ENCODE results near the gene NAPA. TPM values are rescaled to one million over a fixed set of nuclear protein-coding genes. Genes with fewer than 3 reads are reported as not detected.

Gene NAPA
- total RNA-seq, 1 experiment from 2014 or later: 158 TPM

GRCh38 chr19:47494211-47494547, 20.7 kb downstream of the NAPA start:
- H3K4me1 Mint-ChIP-seq (ENCODE audit: low read depth, unreplicated experiment): no peaks in the 10 kb centered on the region
- no peaks in the 10 kb centered on the region for H3K9me3 Mint-ChIP-seq (ENCODE audit: low read depth, unreplicated experiment)
- no peaks in the 10 kb centered on the region for H3K27me3 Mint-ChIP-seq (ENCODE audit: unreplicated experiment)
- DNase-seq: no peak
- intact Hi-C loops (cut with micrococcal nuclease; ENCODE audit: unreplicated experiment): no loop called here
- H3K27ac Mint-ChIP-seq (ENCODE audit: unreplicated experiment): no peak overlapping the region
- peaks cover 53% of the 10 kb centered on the region for H3K36me3 Mint-ChIP-seq (ENCODE audit: insufficient read depth, unreplicated experiment)
- no peak overlapping the region for H3K4me3 Mint-ChIP-seq (ENCODE audit: low read depth, unreplicated experiment)
- no TSS peak for BruUV-seq (replicated peaks)
- CTCF ChIA-PET: interaction anchor here (0.6 kb wide), 1 partner anchor 160 kb away, joined by 3 read pairs; no protein-coding TSS in a partner anchor
- TF ChIP-seq CTCF (IDR thresholded peaks at IDR 0.05; ENCODE audit: unreplicated experiment): no peak

GRCh38 chr19:47493378-47494210, 21.3 kb downstream of the NAPA start:
- no peaks in the 10 kb centered on the region for H3K9me3 Mint-ChIP-seq (ENCODE audit: low read depth, unreplicated experiment)
- no peaks in the 10 kb centered on the region for H3K4me1 Mint-ChIP-seq (ENCODE audit: low read depth, unreplicated experiment)
- TF ChIP-seq CTCF (IDR thresholded peaks at IDR 0.05; ENCODE audit: unreplicated experiment): no peak
- no peak for DNase-seq
- BruUV-seq (replicated peaks): no TSS peak
- CTCF ChIA-PET: no interaction called here
- H3K27ac Mint-ChIP-seq (ENCODE audit: unreplicated experiment): no peak overlapping the region
- H3K27me3 Mint-ChIP-seq (ENCODE audit: unreplicated experiment): no peaks in the 10 kb centered on the region
- intact Hi-C loops (cut with micrococcal nuclease; ENCODE audit: unreplicated experiment): no loop called here
- no peak overlapping the region for H3K4me3 Mint-ChIP-seq (ENCODE audit: low read depth, unreplicated experiment)
- H3K36me3 Mint-ChIP-seq (ENCODE audit: insufficient read depth, unreplicated experiment): peaks cover 54% of the 10 kb centered on the region

- peaks cover 60% of the 10 kb centered on the region for H3K36me3 Mint-ChIP-seq (ENCODE audit: insufficient read depth, unreplicated experiment)
- no peaks in the 10 kb centered on the region for H3K4me1 Mint-ChIP-seq (ENCODE audit: low read depth, unreplicated experiment)
- no TSS peak for BruUV-seq (replicated peaks)
- CTCF ChIA-PET: interaction anchor here (0.6 kb wide), 1 partner anchor 163 kb away, joined by 3 read pairs; no protein-coding TSS in a partner anchor
- TF ChIP-seq CTCF (IDR thresholded peaks at IDR 0.05; ENCODE audit: unreplicated experiment): no peak
- intact Hi-C loops (cut with micrococcal nuclease; ENCODE audit: unreplicated experiment): no loop called here
- no peak overlapping the region for H3K27ac Mint-ChIP-seq (ENCODE audit: unreplicated experiment)
- H3K9me3 Mint-ChIP-seq (ENCODE audit: low read depth, unreplicated experiment): no peaks in the 10 kb centered on the region
- DNase-seq: no peak
- H3K4me3 Mint-ChIP-seq (ENCODE audit: low read depth, unreplicated experiment): no peak overlapping the region
- no peaks in the 10 kb centered on the region for H3K27me3 Mint-ChIP-seq (ENCODE audit: unreplicated experiment)
These were observed 22.1 kb downstream of the NAPA start for GRCh38 chr19:47492571-47493377.

GRCh38 chr19:47492137-47492533, 22.7 kb downstream of the NAPA start:
- no peak overlapping the region for H3K4me3 Mint-ChIP-seq (ENCODE audit: low read depth, unreplicated experiment)
- CTCF ChIA-PET: interaction anchor here (0.6 kb wide), 1 partner anchor 162 kb away, joined by 3 read pairs; no protein-coding TSS in a partner anchor

More at GRCh38 chr19:47492137-47492533, 22.7 kb downstream of the NAPA start:
- no TSS peak for BruUV-seq (replicated peaks)
- no peak for DNase-seq
- H3K27me3 Mint-ChIP-seq (ENCODE audit: unreplicated experiment): no peaks in the 10 kb centered on the region
- intact Hi-C loops (cut with micrococcal nuclease; ENCODE audit: unreplicated experiment): no loop called here
- H3K27ac Mint-ChIP-seq (ENCODE audit: unreplicated experiment): no peak overlapping the region
- H3K9me3 Mint-ChIP-seq (ENCODE audit: low read depth, unreplicated experiment): no peaks in the 10 kb centered on the region
- H3K4me1 Mint-ChIP-seq (ENCODE audit: low read depth, unreplicated experiment): no peaks in the 10 kb centered on the region
- no peak for TF ChIP-seq CTCF (IDR thresholded peaks at IDR 0.05; ENCODE audit: unreplicated experiment)
- peaks cover 62% of the 10 kb centered on the region for H3K36me3 Mint-ChIP-seq (ENCODE audit: insufficient read depth, unreplicated experiment)
